ENCODE results near the gene CKM.

DNA sequence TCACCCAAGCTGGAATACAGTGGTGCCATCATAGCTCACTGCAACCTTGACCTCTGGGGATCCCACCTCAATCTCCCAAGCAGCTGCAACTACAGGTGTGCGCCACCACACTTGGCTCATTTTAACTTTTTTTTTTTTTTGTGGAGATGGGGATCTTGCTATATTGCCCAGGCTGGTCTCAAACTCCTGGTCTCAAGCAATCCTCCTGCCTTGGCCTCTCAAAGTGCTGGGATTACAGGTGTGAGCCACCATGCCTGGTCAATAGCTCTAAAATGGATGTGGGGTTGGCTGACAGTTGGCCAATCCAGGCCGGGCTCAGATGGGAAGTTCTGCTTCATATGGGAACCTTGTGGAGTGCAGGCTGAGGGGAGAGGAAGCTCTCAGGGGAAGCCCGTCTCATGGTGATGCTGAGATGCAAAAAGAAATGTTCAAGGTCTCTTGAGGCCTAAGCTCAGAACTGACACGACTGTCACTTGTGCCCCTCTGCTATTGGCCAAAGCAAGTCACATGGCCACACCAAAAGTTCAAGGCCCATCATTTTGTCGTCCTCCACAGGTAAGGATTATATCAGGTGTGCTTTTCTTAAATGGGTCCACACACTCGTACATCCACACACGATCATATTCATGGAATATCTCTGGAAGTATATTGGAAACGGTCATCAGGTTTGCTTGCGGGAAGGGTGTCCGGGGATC is 11.1 kb upstream of the CKM start:
- TF ChIP-seq CTCF (IDR thresholded peaks at IDR 0.05) (no peak), EZH2 (IDR thresholded peaks at IDR 0.05) (no peak), EZH2phosphoT487 (IDR thresholded peaks at IDR 0.05) (no peak)

Measured in neural progenitor cell (in vitro differentiated cells).